ENCODE results near the gene CUL5. TPM values are rescaled to one million over a fixed set of nuclear protein-coding genes. Genes with fewer than 3 reads are reported as not detected.

The CUL5 gene
- total RNA-seq, 1 donor from 2014 or later = 42.0 TPM

DNA sequence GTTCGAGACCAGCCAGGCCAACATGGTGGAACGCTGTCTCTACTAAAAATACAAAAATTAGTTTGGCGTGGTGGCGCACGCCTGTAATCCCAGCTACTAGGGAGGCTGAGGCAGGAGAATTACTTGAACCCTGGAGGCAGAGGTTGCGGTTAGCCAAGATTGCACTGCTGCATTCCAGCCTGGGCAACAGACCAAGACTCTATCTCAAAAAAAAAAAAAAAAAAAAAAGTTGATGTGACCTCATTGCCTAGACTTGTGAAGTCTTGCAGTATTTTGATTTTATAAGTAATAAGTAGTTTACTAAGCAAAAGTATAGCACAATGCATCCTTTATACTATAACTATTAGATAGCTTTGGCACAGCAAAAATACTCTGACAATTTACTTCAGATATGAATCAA lies 9.9 kb upstream of the CUL5 start:
- H3K4me3 Mint-ChIP-seq = no peak overlapping the region
- H3K36me3 Mint-ChIP-seq (ENCODE audit: low read depth) = no peaks in the 10 kb centered on the region
- H3K27me3 Mint-ChIP-seq = peaks cover 15% of the 10 kb centered on the region
- no peaks in the 10 kb centered on the region for H3K4me1 Mint-ChIP-seq
- POLR2A ChIA-PET = interaction anchor here (0.7 kb wide), 1 partner anchor 499 kb away, joined by 6 read pairs; the partner anchor contains the start of gene POGLUT3
- TF ChIP-seq, protein P1, sequence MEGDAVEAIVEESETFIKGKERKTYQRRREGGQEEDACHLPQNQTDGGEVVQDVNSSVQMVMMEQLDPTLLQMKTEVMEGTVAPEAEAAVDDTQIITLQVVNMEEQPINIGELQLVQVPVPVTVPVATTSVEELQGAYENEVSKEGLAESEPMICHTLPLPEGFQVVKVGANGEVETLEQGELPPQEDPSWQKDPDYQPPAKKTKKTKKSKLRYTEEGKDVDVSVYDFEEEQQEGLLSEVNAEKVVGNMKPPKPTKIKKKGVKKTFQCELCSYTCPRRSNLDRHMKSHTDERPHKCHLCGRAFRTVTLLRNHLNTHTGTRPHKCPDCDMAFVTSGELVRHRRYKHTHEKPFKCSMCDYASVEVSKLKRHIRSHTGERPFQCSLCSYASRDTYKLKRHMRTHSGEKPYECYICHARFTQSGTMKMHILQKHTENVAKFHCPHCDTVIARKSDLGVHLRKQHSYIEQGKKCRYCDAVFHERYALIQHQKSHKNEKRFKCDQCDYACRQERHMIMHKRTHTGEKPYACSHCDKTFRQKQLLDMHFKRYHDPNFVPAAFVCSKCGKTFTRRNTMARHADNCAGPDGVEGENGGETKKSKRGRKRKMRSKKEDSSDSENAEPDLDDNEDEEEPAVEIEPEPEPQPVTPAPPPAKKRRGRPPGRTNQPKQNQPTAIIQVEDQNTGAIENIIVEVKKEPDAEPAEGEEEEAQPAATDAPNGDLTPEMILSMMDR (IDR thresholded peaks at IDR 0.05) = no peak
- ATAC-seq (ENCODE audit: low read depth) (no peak), DNase-seq (no peak)
- H3K27ac Mint-ChIP-seq = no peak overlapping the region
- CTCF ChIA-PET = interaction anchor here (1.0 to 1.4 kb wide), 2 partner anchors 10 kb away, joined by 4 read pairs; partner anchors contain the start of gene CUL5
- intact Hi-C loops (cut with micrococcal nuclease) = no loop called here
- H3K9me3 Mint-ChIP-seq = no peaks in the 10 kb centered on the region

GRCh38 chr11:107999759-108000455 lies 8.8 kb upstream of the CUL5 start:
- TF ChIP-seq, protein P1 (IDR thresholded peaks at IDR 0.05) = no peak
- ChIA-PET CTCF (interaction anchor here (0.8 to 1.4 kb wide), 2 partner anchors 9 to 14 kb away, joined by 3 to 4 read pairs; partner anchors contain the start of gene CUL5), POLR2A (interaction anchor here (1.0 kb wide), 1 partner anchor 9 kb away, joined by 3 read pairs; the partner anchor contains the start of gene CUL5)
- Mint-ChIP-seq H3K36me3 (ENCODE audit: low read depth) (no peaks in the 10 kb centered on the region), H3K27ac (no peak overlapping the region), H3K4me3 (no peak overlapping the region), H3K27me3 (peaks cover 13% of the 10 kb centered on the region), H3K4me1 (no peaks in the 10 kb centered on the region), H3K9me3 (no peaks in the 10 kb centered on the region)
- DNase-seq (no peak), ATAC-seq (ENCODE audit: low read depth) (peak; percentile 71)
- intact Hi-C loops (cut with micrococcal nuclease) = no loop called here

DNA sequence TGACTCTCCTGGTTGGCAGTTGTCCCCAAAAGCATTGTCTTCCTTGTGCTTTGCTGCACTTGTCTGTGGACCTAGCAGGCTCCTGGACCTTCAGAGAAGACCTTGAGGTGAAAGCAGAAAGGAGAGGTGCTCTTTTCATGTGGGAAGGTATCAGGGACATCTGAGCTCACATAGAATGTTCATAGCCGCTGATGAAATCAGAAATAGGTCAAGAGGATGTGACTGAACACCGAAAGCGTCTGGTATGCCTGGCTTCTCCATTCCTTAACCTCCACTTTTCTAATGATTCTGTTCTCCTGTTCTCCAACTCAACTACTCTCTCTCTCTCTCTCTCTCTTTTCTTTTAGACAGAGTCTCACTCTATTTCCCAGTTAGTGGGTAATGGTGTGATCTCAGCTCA lies 6.2 kb upstream of the CUL5 start:
- TF ChIP-seq, protein P1 (IDR thresholded peaks at IDR 0.05) = no peak
- DNase-seq = no peak
- CTCF ChIA-PET = no interaction called here
- H3K36me3 Mint-ChIP-seq (ENCODE audit: low read depth) = no peaks in the 10 kb centered on the region
- H3K4me3 Mint-ChIP-seq = no peak overlapping the region
- POLR2A ChIA-PET = no interaction called here
- intact Hi-C loops (cut with micrococcal nuclease) = no loop called here
- H3K9me3 Mint-ChIP-seq = no peaks in the 10 kb centered on the region
- no peak for ATAC-seq (ENCODE audit: low read depth)
- H3K4me1 Mint-ChIP-seq = no peaks in the 10 kb centered on the region
- H3K27ac Mint-ChIP-seq = no peak overlapping the region
- no peaks in the 10 kb centered on the region for H3K27me3 Mint-ChIP-seq

DNA sequence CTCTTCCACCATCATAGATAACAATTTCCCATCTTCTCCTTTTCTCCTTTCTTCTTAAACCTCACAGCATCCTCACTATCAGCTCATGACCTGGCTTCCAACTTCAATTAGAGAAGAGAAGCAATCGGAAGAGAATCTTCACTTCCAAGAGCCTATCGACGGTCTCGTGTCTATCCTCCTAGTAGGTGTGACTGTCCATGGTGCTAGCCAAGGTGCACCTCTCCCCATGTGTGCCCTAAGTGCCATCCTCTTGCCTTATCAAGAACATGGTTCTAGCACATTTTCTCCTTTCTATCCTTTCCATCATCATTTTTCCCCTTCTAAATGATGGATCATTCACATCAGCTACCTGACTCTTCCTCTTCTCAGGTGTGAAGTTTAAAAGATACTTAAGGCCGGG lies 5.1 kb upstream of the CUL5 start:
- intact Hi-C loops (cut with micrococcal nuclease) = no loop called here
- no peak overlapping the region for H3K4me3 Mint-ChIP-seq
- H3K36me3 Mint-ChIP-seq (ENCODE audit: low read depth) = peaks cover 2% of the 10 kb centered on the region
- no peaks in the 10 kb centered on the region for H3K9me3 Mint-ChIP-seq
- ATAC-seq (ENCODE audit: low read depth) (no peak), DNase-seq (no peak)
- CTCF ChIA-PET = no interaction called here
- H3K27ac Mint-ChIP-seq = no peak overlapping the region
- POLR2A ChIA-PET = no interaction called here
- TF ChIP-seq, protein P1 (IDR thresholded peaks at IDR 0.05) = no peak
- peaks cover 3% of the 10 kb centered on the region for H3K4me1 Mint-ChIP-seq
- no peaks in the 10 kb centered on the region for H3K27me3 Mint-ChIP-seq

DNA sequence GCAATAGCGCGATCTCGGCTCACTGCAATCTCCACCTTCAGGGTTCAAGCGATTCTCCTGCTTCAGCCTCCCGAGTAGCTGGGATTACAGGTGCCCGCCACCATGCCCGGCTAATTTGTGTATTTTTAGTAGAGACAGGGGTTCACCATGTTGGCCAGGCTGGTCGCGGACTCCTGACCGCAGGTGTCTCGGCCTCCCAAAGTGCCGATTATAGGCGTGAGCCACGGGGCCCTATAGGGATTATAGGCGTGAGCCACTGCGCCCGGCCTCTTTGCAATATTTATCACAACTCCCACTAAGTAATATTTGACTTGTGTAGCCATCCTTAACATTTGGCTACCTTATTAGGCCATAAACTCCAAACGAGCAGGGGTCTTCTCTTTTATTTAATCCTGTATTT lies 879 bp upstream of the CUL5 start:
- no peak for DNase-seq
- Mint-ChIP-seq H3K9me3 (no peaks in the 10 kb centered on the region), H3K27ac (no peak overlapping the region), H3K4me1 (peaks cover 10% of the 10 kb centered on the region), H3K4me3 (no peak overlapping the region), H3K27me3 (no peaks in the 10 kb centered on the region), H3K36me3 (ENCODE audit: low read depth) (peaks cover 17% of the 10 kb centered on the region)
- no peak for ATAC-seq (ENCODE audit: low read depth)
- intact Hi-C loops (cut with micrococcal nuclease) = loop anchor here (1.0 to 5.0 kb wide), 8 partner anchors 149 to 654 kb away; partner anchors contain the start of genes ALKBH8, ATM, C11orf65 and NPAT
- TF ChIP-seq, protein P1 (IDR thresholded peaks at IDR 0.05) = no peak
- ChIA-PET CTCF (interaction anchor here (0.7 to 1.3 kb wide), 2 partner anchors 90 to 127 kb away, joined by 4 read pairs; no protein-coding TSS in a partner anchor), POLR2A (interaction anchor here (1.9 kb wide), 1 partner anchor 79 kb away, joined by 6 read pairs; the partner anchor contains the start of gene RAB39A)

Data from activated B cell treated with CpG ODN at 0.5 μM for 24 hours (primary cell).